ENCODE measurements around the gene HMX2. TPM values are rescaled to one million over a fixed set of nuclear protein-coding genes. Genes with fewer than 3 reads are reported as not detected.

The HMX2 gene
- total RNA-seq, 2 experiments from 2014 or later, result not detected

DNA sequence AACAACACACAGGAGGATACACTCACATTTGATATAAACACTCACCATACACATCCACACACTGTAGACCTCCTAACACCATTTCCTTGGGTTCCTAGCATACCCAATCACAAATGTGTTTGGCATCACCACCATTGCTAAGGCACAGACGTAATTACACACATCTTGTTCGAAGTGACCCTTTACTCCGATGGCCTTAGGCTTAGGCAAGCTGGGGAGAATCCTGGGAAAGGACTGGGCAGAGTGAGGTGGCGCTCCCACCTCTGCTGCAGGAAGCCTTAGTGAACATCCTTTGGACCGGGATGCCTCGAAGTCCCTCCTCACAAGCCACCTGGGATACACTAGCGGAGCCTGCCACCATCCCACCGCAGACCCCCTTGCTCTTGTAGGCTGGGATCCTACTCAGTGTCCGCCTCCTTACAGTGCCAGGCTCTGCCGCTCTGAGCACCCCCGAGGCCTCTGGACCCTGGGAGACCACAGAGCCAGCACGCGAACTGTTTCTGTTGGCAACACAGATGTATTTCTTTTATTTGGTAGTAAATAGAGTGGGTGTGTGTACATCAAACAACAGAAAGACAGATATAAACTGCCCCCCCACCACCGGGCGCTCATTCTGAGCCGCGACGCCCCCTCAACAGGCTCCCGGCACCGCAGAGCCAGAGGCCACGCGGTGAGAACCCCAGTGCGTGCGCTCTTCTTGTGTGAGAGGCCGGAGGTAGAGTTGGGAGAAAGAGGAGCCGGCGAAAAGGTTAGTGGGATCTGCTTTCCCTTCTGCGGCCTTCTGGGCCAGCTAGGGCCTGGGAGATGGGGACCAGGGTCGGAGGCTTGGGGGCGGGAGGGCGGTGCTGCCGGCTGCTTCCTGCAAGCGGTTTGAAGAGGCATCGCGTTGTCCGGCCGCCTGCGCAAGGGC, 5.9 kb upstream of the HMX2 start:
- Mint-ChIP-seq H3K27ac (no peak overlapping the region), H3K36me3 (ENCODE audit: low read depth) (peaks cover 13% of the 10 kb centered on the region), H3K4me3 (no peak overlapping the region), H3K27me3 (peaks cover 90% of the 10 kb centered on the region), H3K9me3 (no peaks in the 10 kb centered on the region), H3K4me1 (peaks cover 43% of the 10 kb centered on the region)
- no peak for DNase-seq
- CTCF ChIA-PET, result interaction anchor here (3.7 kb wide), 1 partner anchor 8 kb away, joined by 21 read pairs; no protein-coding TSS in a partner anchor
- POLR2A ChIA-PET, result interaction anchor here (0.7 to 3.7 kb wide), 3 partner anchors 9 to 13 kb away, joined by 3 to 27 read pairs (median 4); partner anchors contain the start of gene BUB3

DNA sequence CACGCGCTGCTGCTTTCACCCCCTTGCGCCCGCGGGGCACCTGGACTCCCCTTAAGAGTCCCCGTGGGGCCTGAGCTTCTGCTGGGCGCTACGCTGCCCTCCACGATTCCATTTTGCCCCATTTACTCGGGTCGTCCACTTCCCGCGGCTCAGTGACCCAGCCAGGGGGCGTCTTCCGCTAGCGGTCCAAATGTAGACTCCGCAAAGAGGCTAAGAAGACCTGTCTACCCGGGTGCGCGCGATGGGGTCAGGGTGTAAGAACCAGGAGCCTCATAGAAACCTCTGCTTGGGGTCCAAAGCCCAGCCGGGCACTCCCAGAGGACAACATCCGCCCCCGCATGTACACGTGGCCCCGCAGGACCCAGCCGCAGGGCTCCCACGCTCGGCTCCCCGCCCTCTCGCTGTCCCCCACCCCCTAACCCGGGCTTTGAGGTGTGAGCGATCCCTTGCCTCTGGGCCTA, 5.2 kb upstream of the HMX2 start:
- POLR2A ChIA-PET, result interaction anchor here (1.2 kb wide), 1 partner anchor 13 kb away, joined by 4 read pairs; no protein-coding TSS in a partner anchor
- no peak overlapping the region for H3K4me3 Mint-ChIP-seq
- H3K36me3 Mint-ChIP-seq (ENCODE audit: low read depth), result peaks cover 14% of the 10 kb centered on the region
- H3K27ac Mint-ChIP-seq, result no peak overlapping the region
- H3K4me1 Mint-ChIP-seq, result peaks cover 45% of the 10 kb centered on the region
- no peak for DNase-seq
- no peaks in the 10 kb centered on the region for H3K9me3 Mint-ChIP-seq
- CTCF ChIA-PET, result no interaction called here
- peaks cover 90% of the 10 kb centered on the region for H3K27me3 Mint-ChIP-seq

DNA sequence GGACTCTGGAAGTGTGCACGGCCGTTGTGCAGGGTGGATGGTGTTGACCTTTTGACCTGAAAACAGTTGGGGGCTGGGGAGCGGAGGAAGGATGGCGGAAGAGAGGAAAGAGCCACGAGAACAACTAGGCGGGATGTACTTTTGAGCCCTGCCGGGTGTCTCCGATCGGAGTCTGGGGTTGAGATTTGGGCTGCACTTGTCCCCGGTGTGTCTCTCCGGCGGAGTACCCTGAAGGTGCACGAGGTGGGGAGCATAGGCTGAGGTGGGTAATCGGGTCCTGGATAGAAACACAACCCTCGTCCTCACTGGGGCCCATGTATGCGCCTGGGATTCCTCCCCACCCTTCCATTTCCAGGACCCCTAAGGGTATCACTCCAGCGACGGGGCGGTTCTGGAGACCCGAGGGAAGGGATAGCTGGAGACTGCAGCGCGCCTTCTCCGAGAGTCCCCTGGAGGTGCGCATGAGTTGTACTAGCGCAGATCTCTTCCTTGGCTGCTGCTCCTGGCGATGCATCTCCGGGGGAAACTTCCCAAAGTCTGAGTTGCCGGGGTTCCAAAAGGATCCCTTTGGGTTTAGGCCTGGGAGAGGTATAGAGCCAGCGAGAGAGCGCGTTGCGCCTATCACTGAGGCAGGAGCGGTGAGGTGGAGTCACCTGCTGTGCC, 4.6 kb upstream of the HMX2 start:
- peaks cover 45% of the 10 kb centered on the region for H3K4me1 Mint-ChIP-seq
- H3K9me3 Mint-ChIP-seq, result no peaks in the 10 kb centered on the region
- peaks cover 87% of the 10 kb centered on the region for H3K27me3 Mint-ChIP-seq
- H3K4me3 Mint-ChIP-seq, result no peak overlapping the region
- peak overlapping the region; percentile 14 for H3K27ac Mint-ChIP-seq
- no peak for DNase-seq
- CTCF ChIA-PET, result no interaction called here
- POLR2A ChIA-PET, result interaction anchor here (1.2 to 2.7 kb wide), 2 partner anchors 11 to 12 kb away, joined by 4 to 14 read pairs; partner anchors contain the start of gene BUB3
- H3K36me3 Mint-ChIP-seq (ENCODE audit: low read depth), result peaks cover 14% of the 10 kb centered on the region

DNA sequence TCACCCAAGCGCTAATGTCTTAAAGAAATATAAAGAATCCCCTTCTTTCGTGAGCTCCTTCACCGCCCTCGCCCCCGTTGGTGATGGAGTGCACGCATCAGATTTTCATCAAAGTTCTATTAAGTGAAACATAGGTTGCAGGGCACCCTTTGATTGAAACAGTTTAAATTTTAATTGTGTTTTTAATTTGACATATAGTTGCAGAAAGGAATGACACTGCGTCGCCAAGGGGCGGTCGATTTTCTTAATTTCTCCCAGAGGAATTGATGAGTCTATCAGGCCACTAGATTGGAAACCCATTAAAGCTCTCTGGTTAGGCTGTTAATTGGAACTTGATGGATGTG, 4.1 kb upstream of the HMX2 start:
- Mint-ChIP-seq H3K36me3 (ENCODE audit: low read depth) (peaks cover 14% of the 10 kb centered on the region), H3K4me3 (no peak overlapping the region), H3K9me3 (no peaks in the 10 kb centered on the region), H3K27me3 (peaks cover 85% of the 10 kb centered on the region), H3K4me1 (peaks cover 44% of the 10 kb centered on the region), H3K27ac (no peak overlapping the region)
- ChIA-PET POLR2A (interaction anchor here (2.7 kb wide), 1 partner anchor 10 kb away, joined by 14 read pairs; the partner anchor contains the start of gene BUB3), CTCF (no interaction called here)
- DNase-seq, result no peak

DNA sequence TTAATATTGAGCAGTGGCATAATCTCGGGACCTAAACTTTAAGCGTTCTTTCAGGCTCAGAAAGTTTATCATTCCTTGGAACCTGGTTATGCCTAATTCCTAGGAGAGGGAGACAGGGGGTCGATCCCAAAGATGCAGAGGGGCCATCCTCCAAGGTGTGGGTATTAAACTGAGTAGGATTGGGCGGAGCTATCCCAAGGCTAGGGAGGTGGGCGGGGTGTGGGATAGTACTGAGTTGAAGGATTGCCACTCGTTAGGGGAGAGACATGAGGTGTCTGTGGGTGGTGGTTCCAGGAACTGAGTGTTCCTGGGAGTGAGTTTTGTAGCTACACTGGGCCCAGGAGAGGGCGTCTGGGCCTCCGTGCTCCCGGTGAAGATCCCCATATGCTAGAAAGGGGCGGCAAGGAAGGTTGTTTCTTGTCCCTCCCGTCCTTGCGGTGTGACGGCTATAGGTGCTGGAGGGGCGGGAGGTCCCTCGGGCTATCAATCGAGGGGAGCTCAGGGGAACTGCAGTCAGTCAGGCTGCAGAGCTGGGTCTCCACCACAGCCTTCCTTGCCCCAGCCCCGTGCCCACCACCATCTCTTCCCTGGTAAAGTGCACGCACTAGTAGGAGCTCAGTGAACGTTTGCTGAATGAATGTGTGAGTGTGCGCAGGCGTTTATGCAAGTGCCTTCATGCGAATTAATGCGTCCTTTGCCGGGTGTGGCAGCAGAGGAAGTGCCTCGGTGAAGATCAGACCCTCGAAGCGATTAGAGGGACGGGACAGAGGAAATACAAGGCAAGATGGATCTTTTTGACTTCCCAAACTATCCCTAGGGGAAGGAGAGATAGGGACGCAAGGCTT, 3.0 kb upstream of the HMX2 start:
- Mint-ChIP-seq H3K27me3 (peaks cover 83% of the 10 kb centered on the region), H3K27ac (peak overlapping the region; percentile 18), H3K4me1 (peaks cover 44% of the 10 kb centered on the region), H3K36me3 (ENCODE audit: low read depth) (peaks cover 15% of the 10 kb centered on the region), H3K4me3 (no peak overlapping the region), H3K9me3 (no peaks in the 10 kb centered on the region)
- ChIA-PET POLR2A (interaction anchor here (0.9 to 2.7 kb wide), 2 partner anchors 9 to 10 kb away, joined by 4 to 14 read pairs; partner anchors contain the start of gene BUB3), CTCF (interaction anchor here (1.1 to 1.4 kb wide), 2 partner anchors 9 to 283 kb away, joined by 3 read pairs; partner anchors contain the start of gene BUB3)
- no peak for DNase-seq

DNA sequence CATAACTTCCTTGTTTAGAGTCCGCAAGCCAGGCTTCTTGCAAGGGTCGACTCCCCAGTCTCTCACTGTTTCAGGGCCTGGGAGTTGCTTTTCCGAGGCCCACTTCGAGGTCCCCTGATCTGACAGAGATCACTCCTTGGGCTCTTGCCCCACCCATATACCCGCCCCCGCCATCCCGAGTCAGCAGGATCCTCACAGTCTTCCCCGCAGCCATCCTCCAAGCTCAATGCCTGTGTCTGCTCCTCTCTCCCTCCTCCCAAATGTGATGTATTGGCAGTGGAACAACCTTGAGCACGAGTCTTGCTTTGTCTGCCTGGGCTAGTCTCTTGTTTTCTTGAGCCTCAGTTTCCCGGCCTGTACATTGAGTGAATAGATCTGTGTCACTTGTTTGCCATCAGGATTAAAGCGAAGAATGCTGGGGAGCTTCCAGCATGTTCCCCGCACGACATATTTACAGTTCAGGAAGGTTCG, 2.4 kb upstream of the HMX2 start:
- peaks cover 15% of the 10 kb centered on the region for H3K36me3 Mint-ChIP-seq (ENCODE audit: low read depth)
- POLR2A ChIA-PET, result interaction anchor here (0.9 to 2.7 kb wide), 2 partner anchors 8 to 11 kb away, joined by 4 to 14 read pairs; partner anchors contain the start of gene BUB3
- H3K27ac Mint-ChIP-seq, result no peak overlapping the region
- peaks cover 46% of the 10 kb centered on the region for H3K4me1 Mint-ChIP-seq
- no peak overlapping the region for H3K4me3 Mint-ChIP-seq
- peaks cover 81% of the 10 kb centered on the region for H3K27me3 Mint-ChIP-seq
- H3K9me3 Mint-ChIP-seq, result no peaks in the 10 kb centered on the region
- CTCF ChIA-PET, result interaction anchor here (1.4 kb wide), 1 partner anchor 8 kb away, joined by 3 read pairs; the partner anchor contains the start of gene BUB3
- no peak for DNase-seq

DNA sequence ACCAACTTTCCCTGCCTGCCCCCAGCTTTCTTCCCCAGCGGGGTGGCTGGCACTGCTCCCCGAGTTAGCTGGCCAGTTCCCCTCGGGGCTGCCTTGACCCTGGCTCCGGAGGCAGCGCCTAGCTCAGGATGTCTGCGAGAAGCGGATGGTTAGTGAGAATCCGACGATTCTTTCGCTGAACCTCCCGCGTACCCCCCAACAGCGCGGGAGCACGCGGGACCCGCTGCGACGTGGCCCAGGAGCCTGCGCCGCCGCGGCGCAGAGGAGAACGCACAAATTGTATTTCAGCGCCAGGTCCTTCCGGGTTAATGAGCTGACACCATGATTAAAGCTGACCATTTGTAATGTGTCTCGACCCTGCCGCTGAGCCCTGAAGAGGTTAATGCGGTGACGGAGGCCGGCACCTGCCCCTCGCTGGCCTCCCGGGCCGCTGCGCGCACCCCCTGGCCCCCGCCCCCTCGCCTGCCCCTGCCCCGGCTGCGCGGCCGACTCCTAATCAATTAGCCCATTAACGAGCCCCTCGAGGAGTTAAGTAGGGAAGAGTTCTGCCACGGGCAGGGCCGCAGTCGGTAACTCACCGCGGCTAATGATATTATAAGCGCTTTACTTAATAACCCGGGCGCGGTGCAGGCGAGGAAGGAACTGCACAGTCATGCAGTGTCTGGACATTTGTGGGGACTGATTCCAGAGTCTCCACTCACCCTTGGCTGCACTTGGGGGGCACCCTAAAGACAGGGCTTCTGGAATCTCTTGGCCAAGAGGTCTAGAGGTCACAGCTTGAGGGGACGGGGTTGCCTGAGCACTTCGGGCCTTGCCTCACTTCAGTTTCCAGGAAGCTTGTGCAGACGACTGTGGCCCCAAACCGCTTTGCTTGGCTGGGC, 1.7 kb upstream of the HMX2 start:
- Mint-ChIP-seq H3K27ac (no peak overlapping the region), H3K4me3 (peak overlapping the region; percentile 6), H3K4me1 (peaks cover 53% of the 10 kb centered on the region), H3K36me3 (ENCODE audit: low read depth) (peaks cover 15% of the 10 kb centered on the region), H3K9me3 (no peaks in the 10 kb centered on the region), H3K27me3 (peaks cover 79% of the 10 kb centered on the region)
- POLR2A ChIA-PET, result interaction anchor here (1.6 to 2.7 kb wide), 2 partner anchors 8 to 10 kb away, joined by 3 to 14 read pairs; partner anchors contain the start of gene BUB3
- DNase-seq, result no peak
- CTCF ChIA-PET, result interaction anchor here (1.4 kb wide), 1 partner anchor 8 kb away, joined by 3 read pairs; the partner anchor contains the start of gene BUB3

DNA sequence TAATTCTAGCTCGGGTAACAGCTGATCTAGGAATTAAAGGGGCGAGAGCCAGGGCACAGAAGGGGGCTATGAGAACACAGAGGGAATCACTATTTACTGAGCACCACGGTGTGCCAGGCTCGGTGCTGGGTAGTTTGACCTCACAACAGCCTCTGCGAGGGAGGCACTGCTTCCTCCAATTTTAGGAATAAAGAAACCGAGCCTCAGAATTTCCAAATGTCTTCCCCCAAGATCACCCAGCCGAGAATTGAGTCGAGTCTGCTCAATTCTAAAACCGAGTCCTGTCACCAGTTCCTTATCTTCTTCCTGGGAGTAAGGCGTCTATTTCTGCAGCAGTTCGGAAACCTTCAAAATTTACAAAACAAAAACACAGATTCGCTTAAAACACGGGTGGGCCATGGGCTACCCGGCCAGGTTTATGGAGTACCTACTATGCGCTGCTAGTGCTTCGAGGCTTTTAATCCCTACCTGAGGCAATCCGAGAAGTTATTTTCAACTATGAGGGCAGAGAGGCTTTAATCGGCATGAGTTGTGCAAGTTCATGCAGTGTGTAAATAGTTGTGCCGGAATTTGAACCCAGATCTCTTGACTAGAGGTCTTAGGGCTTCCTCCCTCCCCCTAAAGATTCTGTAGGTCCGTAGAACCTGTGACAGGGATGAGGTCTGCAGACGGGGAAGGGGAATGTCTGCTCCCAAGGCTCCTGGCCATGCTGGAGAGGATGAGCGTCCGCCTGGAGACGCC, 872 bp upstream of the HMX2 start:
- Mint-ChIP-seq H3K27me3 (peaks cover 78% of the 10 kb centered on the region), H3K9me3 (no peaks in the 10 kb centered on the region), H3K4me1 (peaks cover 59% of the 10 kb centered on the region), H3K27ac (no peak overlapping the region), H3K36me3 (ENCODE audit: low read depth) (peaks cover 10% of the 10 kb centered on the region), H3K4me3 (peak overlapping the region; percentile 30)
- DNase-seq, result no peak
- ChIA-PET CTCF (no interaction called here), POLR2A (interaction anchor here (1.6 kb wide), 1 partner anchor 9 kb away, joined by 3 read pairs; no protein-coding TSS in a partner anchor)

DNA sequence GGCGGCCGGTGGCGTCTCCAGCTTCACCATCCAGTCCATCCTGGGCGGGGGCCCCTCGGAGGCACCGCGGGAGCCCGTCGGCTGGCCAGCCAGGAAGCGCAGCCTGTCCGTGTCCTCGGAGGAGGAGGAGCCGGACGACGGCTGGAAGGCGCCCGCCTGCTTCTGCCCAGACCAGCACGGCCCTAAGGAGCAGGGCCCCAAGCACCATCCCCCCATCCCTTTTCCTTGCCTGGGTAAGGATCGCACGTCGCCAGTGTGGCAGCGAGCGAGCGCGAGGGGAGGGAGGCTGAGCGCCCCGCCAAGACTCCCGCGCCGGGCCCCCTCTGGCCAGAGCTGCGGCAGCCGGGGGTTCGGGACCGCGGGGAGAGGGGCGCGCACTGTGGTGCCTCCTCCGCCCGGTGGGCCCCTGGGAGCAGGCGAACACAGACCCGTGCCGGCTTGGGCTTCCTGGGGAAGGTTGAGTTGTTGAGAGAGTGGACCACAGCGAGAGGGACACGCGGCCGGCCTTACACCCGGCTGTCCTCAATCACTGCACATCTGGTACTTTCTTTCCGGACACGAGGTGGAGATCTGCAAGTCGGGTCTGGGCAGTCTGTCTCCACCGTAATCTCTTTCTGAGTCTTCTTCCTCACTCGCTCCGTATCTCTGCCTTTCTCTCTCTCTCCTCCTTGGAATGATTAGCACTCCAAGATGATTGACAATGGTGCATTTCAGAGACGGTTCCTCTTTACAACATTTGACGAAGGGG, 652 bp downstream of the HMX2 start:
- Mint-ChIP-seq H3K27me3 (peaks cover 67% of the 10 kb centered on the region), H3K9me3 (no peaks in the 10 kb centered on the region), H3K4me3 (peak overlapping the region; percentile 47), H3K27ac (peak overlapping the region; percentile 42), H3K36me3 (ENCODE audit: low read depth) (peaks cover 10% of the 10 kb centered on the region), H3K4me1 (peaks cover 61% of the 10 kb centered on the region)
- no peak for DNase-seq
- ChIA-PET CTCF (interaction anchor here (0.8 to 3.2 kb wide), 2 partner anchors 9 to 14 kb away, joined by 3 to 21 read pairs; no protein-coding TSS in a partner anchor), POLR2A (interaction anchor here (4.1 kb wide), 1 partner anchor 9 kb away, joined by 27 read pairs; no protein-coding TSS in a partner anchor)

DNA sequence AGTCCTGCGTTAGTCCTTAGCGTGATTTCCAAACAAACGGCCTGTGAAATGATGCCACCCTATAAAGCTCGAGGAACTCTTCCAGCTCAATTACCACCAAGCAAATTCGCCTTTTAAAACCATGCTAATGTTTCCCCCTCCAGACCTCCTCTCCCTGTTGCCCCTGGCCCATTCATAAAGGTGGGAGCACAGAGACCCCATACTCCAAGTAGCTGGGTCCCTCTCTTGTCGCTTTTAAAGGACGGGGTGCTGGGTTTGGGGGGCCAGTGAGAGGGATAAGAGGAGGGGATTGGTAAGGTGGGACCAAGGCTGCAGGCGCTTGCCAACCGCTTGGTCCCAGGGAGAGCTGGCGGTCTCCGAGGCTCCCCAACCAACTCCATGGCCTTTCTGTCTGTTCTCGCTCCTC, 1.2 kb downstream of the HMX2 start:
- H3K4me3 Mint-ChIP-seq, result peak overlapping the region; percentile 39
- H3K36me3 Mint-ChIP-seq (ENCODE audit: low read depth), result peaks cover 13% of the 10 kb centered on the region
- H3K4me1 Mint-ChIP-seq, result peaks cover 61% of the 10 kb centered on the region
- H3K9me3 Mint-ChIP-seq, result no peaks in the 10 kb centered on the region
- no peak for DNase-seq
- peak overlapping the region; percentile 42 for H3K27ac Mint-ChIP-seq
- H3K27me3 Mint-ChIP-seq, result peaks cover 61% of the 10 kb centered on the region
- ChIA-PET POLR2A (interaction anchor here (4.1 kb wide), 1 partner anchor 9 kb away, joined by 27 read pairs; no protein-coding TSS in a partner anchor), CTCF (interaction anchor here (0.8 to 3.2 kb wide), 2 partner anchors 9 to 15 kb away, joined by 3 to 21 read pairs; no protein-coding TSS in a partner anchor)

All from activated CD4-positive, alpha-beta memory T cell treated with anti-CD3 and anti-CD28 coated beads, Interleukin-2, amount 10 ng/mL, durations not matched to agents 7 days and 5 days (primary cell).